NCI-H748 (cell line): ENCODE measurements around the gene HPS6.

Experiments
- DNase-seq: peaks from one replicate; lab custom pipeline; 2025; ENCODE audit not compliant: unreplicated experiment; lab: John Stamatoyannopoulos, UW

The HPS6 gene

GRCh38 chr10:102067091-102067916, 2.2 kb downstream of the HPS6 start:
- DNase-seq = no peak

GRCh38 chr10:102068216-102068615, 3.1 kb downstream of the HPS6 start:
- peak; percentile 55 for DNase-seq

GRCh38 chr10:102069071-102069470, 3.9 kb downstream of the HPS6 start:
- no peak for DNase-seq

GRCh38 chr10:102072673-102073527, 7.8 kb downstream of the HPS6 start:
- peak; percentile 68 for DNase-seq

GRCh38 chr10:102083541-102083940, 18.4 kb downstream of the HPS6 start:
- DNase-seq = no peak

- DNase-seq = no peak
Measured at GRCh38 chr10:102085336-102085735, 20.2 kb downstream of the HPS6 start.

GRCh38 chr10:102086196-102086595, 21.0 kb downstream of the HPS6 start:
- no peak for DNase-seq

- no peak for DNase-seq
Measured at GRCh38 chr10:102090772-102091171, 25.6 kb downstream of the HPS6 start.

- DNase-seq = no peak
Measured at GRCh38 chr10:102096449-102096848, 31.3 kb downstream of the HPS6 start.

- DNase-seq = no peak
Measured at GRCh38 chr10:102101152-102101551, 36.0 kb downstream of the HPS6 start.

GRCh38 chr10:102102421-102102820, 37.3 kb downstream of the HPS6 start:
- no peak for DNase-seq

GRCh38 chr10:102106998-102107397, 41.8 kb downstream of the HPS6 start:
- DNase-seq = no peak

- DNase-seq = no peak
Measured at GRCh38 chr10:102109166-102110116, 44.3 kb downstream of the HPS6 start.

GRCh38 chr10:102111276-102111675, 46.1 kb downstream of the HPS6 start:
- no peak for DNase-seq

- DNase-seq = no peak
Measured at GRCh38 chr10:102112210-102112817, 47.2 kb downstream of the HPS6 start.

- no peak for DNase-seq
Measured at GRCh38 chr10:102113261-102113955, 48.3 kb downstream of the HPS6 start.

GRCh38 chr10:102113956-102114857, 49.1 kb downstream of the HPS6 start:
- peak; percentile 34 for DNase-seq

GRCh38 chr10:102114861-102115618, 49.9 kb downstream of the HPS6 start:
- DNase-seq = peak; percentile 84
